ENCODE data around the gene EVI5L. TPM values are rescaled to one million over a fixed set of nuclear protein-coding genes. Genes with fewer than 3 reads are reported as not detected.
A peak's percentile ranks its signal among the peaks of the same experiment; 100 is the strongest.

Gene EVI5L
- total RNA-seq, 3 donors from 2014 or later: 7.5 to 12.5 (median 9.2) TPM

DNA sequence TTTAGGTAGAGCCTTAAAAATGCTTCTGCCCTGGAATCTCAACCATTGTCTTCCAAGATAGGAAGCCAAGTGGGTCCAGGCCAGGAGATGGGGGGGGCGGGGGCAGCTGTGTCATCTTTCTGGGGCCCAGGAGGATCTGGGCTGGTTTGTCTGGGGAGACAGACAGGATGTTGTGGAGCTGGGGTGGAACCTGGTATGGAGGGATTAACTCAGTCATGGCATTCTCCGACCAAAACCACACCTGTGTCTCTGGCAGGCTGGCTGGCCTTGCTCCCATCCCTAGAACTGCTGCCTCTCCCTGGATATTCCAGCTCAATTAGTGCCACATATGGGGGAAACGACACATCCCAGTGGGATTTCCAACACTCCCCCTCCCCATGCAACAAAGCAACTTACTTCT, 70.9 kb downstream of the EVI5L start:
- Histone ChIP-seq H3K27ac (peak overlapping the region; percentile 62 to 92), H3K4me1 (peaks cover 14 to 18% of the 10 kb centered on the region in 2 donors), H3K36me3 (no peaks in the 10 kb centered on the region), H3K27me3 (no peaks in the 10 kb centered on the region), H3K4me3 (no peak overlapping the region), H3K9me3 (no peaks in the 10 kb centered on the region)
- DNase-seq (ENCODE audit: low spot score in 2 of 2): no peak
- intact Hi-C loops (cut with DNase I; ENCODE audit: low total_unique reads): loop anchor here (5.0 kb wide), 1 partner anchor 49 kb away; no protein-coding TSS in a partner anchor
- TF ChIP-seq POLR2A (IDR thresholded peaks at IDR 0.05): no peak
- no peak for TF ChIP-seq CTCF (IDR thresholded peaks at IDR 0.05)
- no peak for TF ChIP-seq POLR2AphosphoS5 (IDR thresholded peaks at IDR 0.05)

GRCh38 chr19:7901337-7901736, 71.3 kb downstream of the EVI5L start:
- H3K9me3 ChIP-seq: no peaks in the 10 kb centered on the region
- no peak for DNase-seq (ENCODE audit: low spot score in 2 of 2)
- no peak for TF ChIP-seq POLR2AphosphoS5 (IDR thresholded peaks at IDR 0.05)
- no peak for TF ChIP-seq CTCF (IDR thresholded peaks at IDR 0.05)
- no peak for TF ChIP-seq POLR2A (IDR thresholded peaks at IDR 0.05)
- H3K27me3 ChIP-seq: no peaks in the 10 kb centered on the region
- H3K36me3 ChIP-seq: no peaks in the 10 kb centered on the region
- H3K27ac ChIP-seq: peak overlapping the region; percentile 62 to 92
- H3K4me3 ChIP-seq: no peak overlapping the region
- intact Hi-C loops (cut with DNase I; ENCODE audit: low total_unique reads): loop anchor here (5.0 kb wide), 1 partner anchor 49 kb away; no protein-coding TSS in a partner anchor
- peaks cover 14 to 18% of the 10 kb centered on the region in 2 donors for H3K4me1 ChIP-seq

GRCh38 chr19:7902796-7903243, 72.8 kb downstream of the EVI5L start:
- no peak for DNase-seq (ENCODE audit: low spot score in 2 of 2)
- peak overlapping the region; percentile 53 to 89 (median 87) for H3K4me3 ChIP-seq
- peak overlapping the region; percentile 92 to 94 for H3K27ac ChIP-seq
- peaks cover 14 to 18% of the 10 kb centered on the region in 2 donors for H3K4me1 ChIP-seq
- H3K9me3 ChIP-seq: no peaks in the 10 kb centered on the region
- no peaks in the 10 kb centered on the region for H3K27me3 ChIP-seq
- intact Hi-C loops (cut with DNase I; ENCODE audit: low total_unique reads): loop anchor here (1.0 to 5.0 kb wide), 2 partner anchors 36 to 51 kb away; no protein-coding TSS in a partner anchor
- H3K36me3 ChIP-seq: no peaks in the 10 kb centered on the region
- no peak for TF ChIP-seq POLR2A (IDR thresholded peaks at IDR 0.05)
- no peak for TF ChIP-seq CTCF (IDR thresholded peaks at IDR 0.05)
- TF ChIP-seq POLR2AphosphoS5 (IDR thresholded peaks at IDR 0.05): no peak

- no peaks in the 10 kb centered on the region for H3K36me3 ChIP-seq
- no peaks in the 10 kb centered on the region for H3K9me3 ChIP-seq
- peak; percentile 69 to 85 (median 70) for TF ChIP-seq POLR2AphosphoS5 (IDR thresholded peaks at IDR 0.05)
- peak; percentile 63 for TF ChIP-seq POLR2A (IDR thresholded peaks at IDR 0.05)
- TF ChIP-seq CTCF (IDR thresholded peaks at IDR 0.05): peak; percentile 42 to 54 (median 50)
- intact Hi-C loops (cut with DNase I; ENCODE audit: low total_unique reads): loop anchor here (1.0 to 5.0 kb wide), 2 partner anchors 36 to 51 kb away; no protein-coding TSS in a partner anchor
- peaks cover 14 to 18% of the 10 kb centered on the region in 2 donors for H3K4me1 ChIP-seq
- H3K4me3 ChIP-seq: peak within 1 kb of the TSS; percentile 85 to 89 (median 87)
- no peaks in the 10 kb centered on the region for H3K27me3 ChIP-seq
- peak; percentile 99 to 100 for DNase-seq (ENCODE audit: low spot score in 2 of 2)
- peak within 1 kb of the TSS; percentile 92 to 94 for H3K27ac ChIP-seq
Measured at GRCh38 chr19:7903244-7904073, 73.4 kb downstream of the EVI5L start, which contains the start of gene MAP2K7. MAP2K7 (plus strand) TSS chr19:7903877; CDS start chr19:7903945, 68 bp downstream.

All from breast epithelium (tissue), 4 donors.